ENCODE data around the gene RNH1. TPM values are rescaled to one million over a fixed set of nuclear protein-coding genes. Genes with fewer than 3 reads are reported as not detected.

The RNH1 gene
- total RNA-seq, 2 experiments from 2014 or later = 65.5 to 65.7 TPM

DNA sequence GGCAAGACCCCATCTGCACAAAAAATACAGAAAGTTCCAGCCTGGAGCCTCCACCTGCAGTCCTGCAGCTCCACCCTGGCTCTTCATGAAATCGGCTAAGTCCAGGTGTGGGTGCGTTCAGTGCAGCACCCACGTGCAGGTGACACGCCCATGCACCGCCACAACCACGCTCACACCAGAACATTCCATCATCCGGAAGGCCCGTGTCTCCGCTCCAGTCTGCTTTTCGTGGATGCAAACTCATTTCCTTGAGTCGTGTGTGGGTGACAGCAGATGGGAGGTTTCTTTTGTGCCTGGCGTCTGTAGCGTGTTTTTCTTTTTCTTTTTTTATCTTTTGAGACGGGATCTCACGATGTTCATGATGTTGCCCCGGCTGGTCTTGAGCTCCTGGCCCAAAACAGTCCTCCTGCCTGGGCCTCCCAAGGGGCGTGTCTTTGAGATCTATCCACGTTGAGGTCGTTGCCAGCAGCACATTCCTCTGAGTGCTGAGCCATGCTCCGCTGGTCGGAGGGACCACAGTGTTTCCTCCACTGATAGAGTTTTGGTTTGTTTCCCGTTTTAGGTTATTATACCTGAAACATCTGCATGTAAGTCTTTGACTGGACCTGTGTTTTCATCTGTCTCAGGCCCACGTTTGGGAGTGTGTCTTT lies 49.8 kb downstream of the RNH1 start:
- Histone ChIP-seq H3K79me2 (ENCODE audit: insufficient read depth, low read depth, low read length) (no peaks in the 10 kb centered on the region), H3K9me2 (ENCODE audit: insufficient read depth, low read length) (no peaks in the 10 kb centered on the region), H3K4me2 (ENCODE audit: low read length) (no peak overlapping the region), H3K9me3 (ENCODE audit: low read length) (no peaks in the 10 kb centered on the region), H3K4me1 (ENCODE audit: insufficient read depth, low read length, poor library complexity, severe bottlenecking) (peaks cover 7% of the 10 kb centered on the region), H2AFZ (ENCODE audit: low read length) (no peak overlapping the region), H3K27ac (ENCODE audit: low read depth, low read length, poor library complexity, severe bottlenecking) (no peak overlapping the region), H3K4me3 (ENCODE audit: low read depth, low read length, poor library complexity, severe bottlenecking) (no peak overlapping the region), H4K20me1 (ENCODE audit: insufficient read depth, low read length) (no peaks in the 10 kb centered on the region), H3K36me3 (ENCODE audit: insufficient read depth, low read length) (peaks cover 10% of the 10 kb centered on the region; the same call in 1 of the 2 replicates)
- TF ChIP-seq, protein P1, sequence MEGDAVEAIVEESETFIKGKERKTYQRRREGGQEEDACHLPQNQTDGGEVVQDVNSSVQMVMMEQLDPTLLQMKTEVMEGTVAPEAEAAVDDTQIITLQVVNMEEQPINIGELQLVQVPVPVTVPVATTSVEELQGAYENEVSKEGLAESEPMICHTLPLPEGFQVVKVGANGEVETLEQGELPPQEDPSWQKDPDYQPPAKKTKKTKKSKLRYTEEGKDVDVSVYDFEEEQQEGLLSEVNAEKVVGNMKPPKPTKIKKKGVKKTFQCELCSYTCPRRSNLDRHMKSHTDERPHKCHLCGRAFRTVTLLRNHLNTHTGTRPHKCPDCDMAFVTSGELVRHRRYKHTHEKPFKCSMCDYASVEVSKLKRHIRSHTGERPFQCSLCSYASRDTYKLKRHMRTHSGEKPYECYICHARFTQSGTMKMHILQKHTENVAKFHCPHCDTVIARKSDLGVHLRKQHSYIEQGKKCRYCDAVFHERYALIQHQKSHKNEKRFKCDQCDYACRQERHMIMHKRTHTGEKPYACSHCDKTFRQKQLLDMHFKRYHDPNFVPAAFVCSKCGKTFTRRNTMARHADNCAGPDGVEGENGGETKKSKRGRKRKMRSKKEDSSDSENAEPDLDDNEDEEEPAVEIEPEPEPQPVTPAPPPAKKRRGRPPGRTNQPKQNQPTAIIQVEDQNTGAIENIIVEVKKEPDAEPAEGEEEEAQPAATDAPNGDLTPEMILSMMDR (conservative IDR thresholded peaks at IDR 0.05; ENCODE audit: low read length) = no peak
- no peak for TF ChIP-seq EZH2phosphoT487 (IDR thresholded peaks at IDR 0.05; ENCODE audit: borderline replicate concordance, low read depth, low read length)
- BruUV-seq (replicated peaks) = no TSS peak
- no peak for DNase-seq (ENCODE audit: low spot score)
- intact Hi-C loops (cut with micrococcal nuclease; ENCODE audit: unreplicated experiment) = no loop called here
- ChIA-PET POLR2A (no interaction called here), CTCF (ENCODE audit: unreplicated experiment) (no interaction called here)

DNA sequence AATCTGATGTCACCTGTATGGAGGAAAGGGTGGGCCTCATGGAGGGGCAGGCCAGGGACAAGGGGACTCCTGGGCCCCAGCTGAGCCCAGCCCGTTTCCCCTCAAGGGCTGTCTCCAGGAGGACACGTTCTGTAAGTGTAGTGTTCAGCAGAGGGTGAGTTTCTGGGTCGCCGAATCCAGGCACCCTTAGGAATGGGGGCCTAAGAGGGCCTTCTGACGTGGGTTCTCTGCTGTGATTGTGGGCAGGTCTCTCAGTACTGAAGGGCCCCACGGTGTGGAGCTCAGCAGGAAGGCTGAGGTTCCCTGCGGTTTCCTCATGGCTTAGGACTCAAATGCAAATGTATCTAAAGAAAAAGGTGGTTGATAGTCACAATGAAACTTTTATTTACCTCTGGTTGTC lies 50.5 kb downstream of the RNH1 start:
- ChIA-PET CTCF (ENCODE audit: unreplicated experiment) (no interaction called here), POLR2A (no interaction called here)
- intact Hi-C loops (cut with micrococcal nuclease; ENCODE audit: unreplicated experiment) = no loop called here
- Histone ChIP-seq H3K79me2 (ENCODE audit: insufficient read depth, low read depth, low read length) (no peaks in the 10 kb centered on the region), H3K4me2 (ENCODE audit: low read length) (no peak overlapping the region), H2AFZ (ENCODE audit: low read length) (no peak overlapping the region), H4K20me1 (ENCODE audit: insufficient read depth, low read length) (no peaks in the 10 kb centered on the region), H3K4me3 (ENCODE audit: low read depth, low read length, poor library complexity, severe bottlenecking) (no peak overlapping the region), H3K36me3 (ENCODE audit: insufficient read depth, low read length) (peaks cover 10% of the 10 kb centered on the region; the same call in 1 of the 2 replicates), H3K9me3 (ENCODE audit: low read length) (no peaks in the 10 kb centered on the region), H3K9me2 (ENCODE audit: insufficient read depth, low read length) (no peaks in the 10 kb centered on the region), H3K27ac (ENCODE audit: low read depth, low read length, poor library complexity, severe bottlenecking) (no peak overlapping the region), H3K4me1 (ENCODE audit: insufficient read depth, low read length, poor library complexity, severe bottlenecking) (peaks cover 12% of the 10 kb centered on the region)
- BruUV-seq (replicated peaks) = no TSS peak
- DNase-seq (ENCODE audit: low spot score) = no peak
- TF ChIP-seq EZH2phosphoT487 (IDR thresholded peaks at IDR 0.05; ENCODE audit: borderline replicate concordance, low read depth, low read length) = no peak
- TF ChIP-seq, protein P1 (conservative IDR thresholded peaks at IDR 0.05; ENCODE audit: low read length) = no peak

DNA sequence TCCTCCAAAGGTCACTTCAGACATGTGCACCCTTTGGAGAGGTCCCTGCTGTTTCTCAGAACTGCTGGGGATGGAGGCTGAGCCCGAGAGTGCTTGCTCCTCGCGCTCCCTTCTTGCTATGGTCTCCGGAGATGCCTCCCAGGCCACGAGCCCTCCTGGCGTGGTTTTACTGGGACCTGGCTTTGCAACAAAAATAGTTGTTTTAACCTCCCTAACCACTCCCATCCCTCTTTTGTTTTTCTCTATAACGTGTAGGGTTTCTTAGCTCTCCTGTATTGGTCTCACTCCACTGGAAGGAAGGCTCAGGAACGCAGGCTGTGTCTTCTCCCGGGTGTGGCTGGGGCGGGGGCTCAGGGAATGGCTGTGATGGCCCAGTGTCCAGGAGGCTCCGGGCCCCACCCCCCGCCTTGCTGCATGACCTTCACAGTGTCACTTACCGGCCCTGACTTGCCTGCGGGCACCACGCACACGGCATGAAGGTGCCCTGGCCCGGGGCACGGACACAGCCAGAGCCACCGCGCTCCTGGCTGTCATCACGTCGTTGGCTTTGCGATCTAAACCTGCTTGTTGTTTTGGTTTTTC lies 51.4 kb downstream of the RNH1 start:
- Histone ChIP-seq H3K4me3 (ENCODE audit: low read depth, low read length, poor library complexity, severe bottlenecking) (no peak overlapping the region), H3K27ac (ENCODE audit: low read depth, low read length, poor library complexity, severe bottlenecking) (no peak overlapping the region), H3K36me3 (ENCODE audit: insufficient read depth, low read length) (peaks cover 10% of the 10 kb centered on the region; the same call in 1 of the 2 replicates), H3K9me3 (ENCODE audit: low read length) (no peaks in the 10 kb centered on the region), H3K9me2 (ENCODE audit: insufficient read depth, low read length) (no peaks in the 10 kb centered on the region), H3K4me2 (ENCODE audit: low read length) (no peak overlapping the region), H2AFZ (ENCODE audit: low read length) (no peak overlapping the region), H4K20me1 (ENCODE audit: insufficient read depth, low read length) (no peaks in the 10 kb centered on the region), H3K79me2 (ENCODE audit: insufficient read depth, low read depth, low read length) (no peaks in the 10 kb centered on the region), H3K4me1 (ENCODE audit: insufficient read depth, low read length, poor library complexity, severe bottlenecking) (peaks cover 18% of the 10 kb centered on the region)
- TF ChIP-seq, protein P1 (conservative IDR thresholded peaks at IDR 0.05; ENCODE audit: low read length) = no peak
- no peak for TF ChIP-seq EZH2phosphoT487 (IDR thresholded peaks at IDR 0.05; ENCODE audit: borderline replicate concordance, low read depth, low read length)
- no TSS peak for BruUV-seq (replicated peaks)
- DNase-seq (ENCODE audit: low spot score) = no peak
- intact Hi-C loops (cut with micrococcal nuclease; ENCODE audit: unreplicated experiment) = no loop called here
- ChIA-PET POLR2A (no interaction called here), CTCF (ENCODE audit: unreplicated experiment) (no interaction called here)

All from OCI-LY7 (cell line).